ENCODE data around the gene ATXN2L.
A peak's percentile ranks its signal among the peaks of the same experiment; 100 is the strongest.
"Not testable (repeated sequence)": the region's sequence is repeated elsewhere in the genome, so short reads cannot be mapped to it uniquely, and the experiment has no call there.

The ATXN2L gene, protein sequence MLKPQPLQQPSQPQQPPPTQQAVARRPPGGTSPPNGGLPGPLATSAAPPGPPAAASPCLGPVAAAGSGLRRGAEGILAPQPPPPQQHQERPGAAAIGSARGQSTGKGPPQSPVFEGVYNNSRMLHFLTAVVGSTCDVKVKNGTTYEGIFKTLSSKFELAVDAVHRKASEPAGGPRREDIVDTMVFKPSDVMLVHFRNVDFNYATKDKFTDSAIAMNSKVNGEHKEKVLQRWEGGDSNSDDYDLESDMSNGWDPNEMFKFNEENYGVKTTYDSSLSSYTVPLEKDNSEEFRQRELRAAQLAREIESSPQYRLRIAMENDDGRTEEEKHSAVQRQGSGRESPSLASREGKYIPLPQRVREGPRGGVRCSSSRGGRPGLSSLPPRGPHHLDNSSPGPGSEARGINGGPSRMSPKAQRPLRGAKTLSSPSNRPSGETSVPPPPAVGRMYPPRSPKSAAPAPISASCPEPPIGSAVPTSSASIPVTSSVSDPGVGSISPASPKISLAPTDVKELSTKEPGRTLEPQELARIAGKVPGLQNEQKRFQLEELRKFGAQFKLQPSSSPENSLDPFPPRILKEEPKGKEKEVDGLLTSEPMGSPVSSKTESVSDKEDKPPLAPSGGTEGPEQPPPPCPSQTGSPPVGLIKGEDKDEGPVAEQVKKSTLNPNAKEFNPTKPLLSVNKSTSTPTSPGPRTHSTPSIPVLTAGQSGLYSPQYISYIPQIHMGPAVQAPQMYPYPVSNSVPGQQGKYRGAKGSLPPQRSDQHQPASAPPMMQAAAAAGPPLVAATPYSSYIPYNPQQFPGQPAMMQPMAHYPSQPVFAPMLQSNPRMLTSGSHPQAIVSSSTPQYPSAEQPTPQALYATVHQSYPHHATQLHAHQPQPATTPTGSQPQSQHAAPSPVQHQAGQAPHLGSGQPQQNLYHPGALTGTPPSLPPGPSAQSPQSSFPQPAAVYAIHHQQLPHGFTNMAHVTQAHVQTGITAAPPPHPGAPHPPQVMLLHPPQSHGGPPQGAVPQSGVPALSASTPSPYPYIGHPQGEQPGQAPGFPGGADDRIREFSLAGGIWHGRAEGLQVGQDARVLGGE

GRCh38 chr16:28822520-28823290 is at the start of gene ATXN2L:
ATXN2L (plus strand) TSS chr16:28822999; CDS start chr16:28823260, 261 bp downstream.
- DNase-seq: peak; percentile 91

- DNase-seq: not testable (repeated sequence)
Observed at GRCh38 chr16:28781697-28782096, 41.1 kb upstream of the ATXN2L start.

DNA sequence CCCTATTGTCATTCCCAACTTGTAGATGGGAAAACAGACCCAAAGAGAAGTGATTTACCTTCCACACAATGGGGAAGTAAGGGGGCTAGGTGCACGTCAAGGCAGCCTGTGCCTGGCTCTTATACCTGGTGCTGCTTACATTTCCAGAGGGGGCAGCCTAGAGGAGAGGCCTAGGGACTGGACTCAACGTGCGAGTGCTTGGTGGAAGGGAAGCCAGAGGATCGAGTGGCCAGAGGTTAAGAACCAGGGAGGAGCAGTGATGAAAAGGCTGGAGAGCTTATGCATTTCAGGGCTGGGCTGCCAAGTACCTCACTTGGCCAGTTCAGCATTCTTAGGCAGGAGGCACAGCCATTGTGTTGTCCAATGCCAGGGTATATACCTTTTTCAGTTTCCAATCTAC is 40.4 kb upstream of the ATXN2L start:
- not testable (repeated sequence) for DNase-seq

DNA sequence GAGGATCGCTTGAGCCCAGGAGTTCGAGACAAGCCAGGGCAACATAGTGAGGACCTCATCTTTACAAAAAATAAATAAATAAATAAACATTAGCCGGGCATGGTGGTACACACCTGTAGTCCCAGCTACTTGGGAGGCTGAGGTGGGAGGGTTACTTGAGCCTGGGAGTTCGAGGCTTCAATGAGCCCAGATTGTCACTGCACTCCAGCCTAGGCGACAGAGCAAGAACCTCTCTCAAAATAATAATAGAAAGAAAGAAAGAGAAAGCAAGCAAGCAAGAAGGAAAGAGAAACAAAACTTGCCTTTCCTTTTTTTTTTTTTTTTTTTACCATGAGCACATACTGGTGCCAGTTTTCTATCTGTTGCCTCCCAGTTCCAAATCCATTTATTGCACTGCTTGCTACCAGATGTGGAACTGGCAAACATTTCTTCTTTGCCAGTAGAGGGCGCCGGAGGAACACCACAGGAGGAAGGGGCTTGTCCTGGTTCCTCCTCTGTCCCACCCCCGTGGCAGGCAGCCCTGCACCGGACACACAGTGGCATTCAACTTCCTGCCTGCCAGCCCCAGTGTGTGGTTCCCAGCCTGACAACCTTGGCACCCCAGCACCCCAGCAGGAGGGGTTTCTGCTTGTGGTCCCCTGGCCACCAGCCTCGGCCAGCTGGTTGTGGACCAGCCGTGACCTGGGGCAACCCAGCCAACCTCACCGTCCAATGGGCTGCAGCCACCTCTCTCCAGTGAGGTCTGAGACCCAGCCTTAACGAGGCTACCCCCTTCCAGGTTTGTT is 20.4 kb upstream of the ATXN2L start:
- peak; percentile 46 for DNase-seq

DNA sequence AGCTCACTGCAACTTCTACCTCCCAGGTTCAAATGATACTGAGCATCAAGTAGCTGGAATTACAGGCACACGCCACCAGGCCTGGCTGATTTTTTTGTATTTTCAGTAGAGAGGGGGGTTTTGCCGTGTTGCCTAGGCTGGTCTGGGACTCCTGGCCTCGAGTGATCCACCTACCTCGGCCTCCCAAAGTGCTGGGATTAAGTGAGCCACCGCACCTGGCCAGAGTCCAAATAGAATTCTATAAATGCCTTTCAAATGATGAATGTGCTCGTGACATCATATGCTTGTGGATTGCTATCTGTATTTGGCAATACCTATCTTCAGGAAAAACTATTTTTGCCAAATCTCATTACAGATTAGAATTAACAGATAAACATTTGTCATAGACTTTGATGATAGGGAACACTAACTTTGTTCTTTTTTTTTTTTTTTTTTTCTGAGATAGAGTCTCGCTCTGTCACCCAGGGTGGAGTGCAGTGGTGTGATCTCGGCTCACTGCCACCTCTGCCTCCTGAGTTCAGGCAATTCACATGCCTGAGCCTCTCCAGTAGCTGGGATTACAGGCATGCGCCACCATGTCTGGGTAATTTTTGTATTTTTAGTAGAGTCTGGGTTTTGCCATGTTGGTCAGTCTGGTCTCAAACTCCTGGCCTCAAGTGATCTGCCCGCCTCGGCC is 15.2 kb upstream of the ATXN2L start:
- DNase-seq: not testable (repeated sequence)

GRCh38 chr16:28820016-28820415 is 2.8 kb upstream of the ATXN2L start:
- no peak for DNase-seq

DNA sequence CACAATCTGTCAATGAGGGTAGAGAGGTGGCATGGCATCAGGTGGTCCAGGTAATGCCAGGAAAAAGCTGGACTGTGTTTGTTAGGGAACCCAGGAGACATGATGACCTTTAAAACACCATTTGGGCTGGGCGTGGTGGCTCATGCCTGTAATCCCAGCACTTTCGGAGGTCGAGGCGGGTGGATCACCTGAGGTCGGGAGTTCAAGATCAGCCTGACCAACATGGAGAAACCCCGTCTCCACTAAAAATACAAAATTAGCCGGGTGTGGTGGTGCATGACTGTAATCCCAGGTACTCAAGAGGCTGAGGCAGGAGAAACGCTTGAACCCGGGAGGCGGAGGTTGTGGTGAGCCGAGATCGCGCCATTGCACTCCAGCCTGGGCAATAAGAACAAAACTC is 2.3 kb upstream of the ATXN2L start:
- not testable (repeated sequence) for DNase-seq

DNA sequence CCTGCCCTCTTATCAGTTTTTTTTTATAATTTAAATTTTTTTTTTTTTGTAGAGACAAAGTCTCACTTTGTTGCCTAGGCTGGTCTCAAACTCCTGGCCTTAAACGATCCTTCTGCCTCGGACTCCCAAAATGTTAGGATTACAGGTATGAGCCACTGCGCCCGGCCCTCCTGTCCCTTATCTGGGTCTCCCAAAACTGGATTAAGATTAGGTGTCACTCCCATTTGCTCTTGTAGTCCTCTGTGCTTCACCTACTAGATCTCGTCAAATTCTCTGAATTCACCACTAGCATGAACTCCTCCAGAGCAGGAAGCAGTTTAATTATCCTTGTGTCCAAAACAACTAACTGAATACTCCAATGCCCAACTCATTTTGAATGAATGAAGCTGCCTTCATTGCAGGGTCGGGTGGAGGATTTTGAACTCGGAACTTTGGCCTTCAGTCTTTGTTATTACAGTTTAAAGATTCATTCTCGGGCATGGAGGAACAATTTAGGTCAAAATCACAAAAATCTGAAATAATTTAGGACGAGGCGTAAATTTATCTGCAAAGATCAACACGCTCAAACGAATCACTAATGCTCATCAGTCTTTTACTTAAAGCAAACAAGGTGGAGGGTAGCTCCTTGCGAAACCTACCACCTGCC is 802 bp upstream of the ATXN2L start:
- DNase-seq: no peak

GRCh38 chr16:28823291-28823872 is 583 bp downstream of the ATXN2L start:
- DNase-seq: no peak

- peak; percentile 95 for DNase-seq
Observed at GRCh38 chr16:28823873-28824716, 1.3 kb downstream of the ATXN2L start.

GRCh38 chr16:28824717-28824973 is 1.8 kb downstream of the ATXN2L start:
- no peak for DNase-seq

- DNase-seq: no peak
Observed at GRCh38 chr16:28826141-28826540, 3.3 kb downstream of the ATXN2L start.

- DNase-seq: no peak
Observed at GRCh38 chr16:28829747-28830146, 6.9 kb downstream of the ATXN2L start.

DNA sequence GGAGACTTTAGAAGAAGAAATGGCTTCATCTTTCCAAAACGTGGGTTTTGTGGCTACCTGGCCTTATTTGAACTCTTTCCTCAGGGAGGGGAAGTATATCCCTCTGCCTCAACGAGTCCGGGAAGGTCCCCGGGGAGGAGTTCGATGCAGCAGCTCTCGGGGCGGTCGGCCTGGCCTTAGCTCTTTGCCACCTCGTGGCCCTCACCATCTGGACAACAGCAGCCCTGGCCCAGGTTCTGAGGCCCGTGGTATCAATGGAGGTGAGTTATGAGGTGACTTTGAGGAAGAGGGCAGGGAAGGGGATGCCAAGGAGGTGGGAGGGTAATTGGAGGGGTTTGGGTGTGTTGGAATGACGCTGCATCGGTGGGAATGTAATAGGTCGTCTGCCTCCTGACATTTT is 7.7 kb downstream of the ATXN2L start:
- DNase-seq: no peak

- no peak for DNase-seq
Observed at GRCh38 chr16:28834349-28834748, 11.6 kb downstream of the ATXN2L start.

DNA sequence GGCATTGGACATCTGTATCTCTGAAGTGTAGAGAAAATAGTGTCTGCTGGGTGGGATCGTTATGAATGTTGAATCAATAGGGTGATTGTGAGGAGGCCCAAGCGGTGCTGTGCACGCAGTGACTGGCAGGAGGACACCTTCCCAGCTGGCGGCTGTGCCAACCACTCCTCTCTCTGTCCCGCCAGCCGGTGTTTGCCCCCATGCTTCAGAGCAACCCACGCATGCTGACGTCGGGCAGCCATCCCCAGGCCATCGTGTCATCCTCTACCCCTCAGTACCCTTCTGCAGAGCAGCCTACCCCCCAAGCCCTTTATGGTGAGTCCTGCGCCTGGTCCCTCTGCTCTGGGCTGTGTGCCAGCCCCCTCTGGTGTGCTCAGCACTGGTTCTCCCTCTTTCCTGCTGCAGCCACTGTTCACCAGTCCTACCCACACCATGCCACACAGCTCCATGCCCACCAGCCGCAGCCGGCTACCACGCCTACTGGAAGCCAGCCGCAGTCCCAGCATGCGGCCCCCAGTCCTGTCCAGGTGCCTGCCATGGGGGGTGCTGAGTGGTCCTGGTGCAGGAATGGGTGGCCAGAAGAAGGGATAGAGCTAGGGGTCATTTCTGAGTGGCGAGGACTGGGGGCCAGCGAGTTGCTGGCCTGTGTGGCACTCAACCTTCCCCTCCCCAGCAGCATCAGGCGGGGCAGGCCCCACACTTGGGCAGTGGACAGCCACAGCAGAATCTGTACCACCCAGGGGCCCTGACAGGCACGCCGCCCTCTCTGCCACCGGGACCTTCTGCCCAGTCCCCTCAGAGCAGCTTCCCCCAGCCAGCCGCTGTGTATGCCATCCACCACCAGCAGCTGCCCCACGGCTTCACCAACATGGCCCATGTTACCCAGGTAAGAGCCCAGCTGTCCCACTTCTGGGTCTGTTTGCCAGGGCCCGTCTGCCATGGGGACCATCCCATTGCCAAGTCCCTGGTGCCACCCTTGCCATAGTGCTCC is 12.4 kb downstream of the ATXN2L start:
- DNase-seq: no peak

DNA sequence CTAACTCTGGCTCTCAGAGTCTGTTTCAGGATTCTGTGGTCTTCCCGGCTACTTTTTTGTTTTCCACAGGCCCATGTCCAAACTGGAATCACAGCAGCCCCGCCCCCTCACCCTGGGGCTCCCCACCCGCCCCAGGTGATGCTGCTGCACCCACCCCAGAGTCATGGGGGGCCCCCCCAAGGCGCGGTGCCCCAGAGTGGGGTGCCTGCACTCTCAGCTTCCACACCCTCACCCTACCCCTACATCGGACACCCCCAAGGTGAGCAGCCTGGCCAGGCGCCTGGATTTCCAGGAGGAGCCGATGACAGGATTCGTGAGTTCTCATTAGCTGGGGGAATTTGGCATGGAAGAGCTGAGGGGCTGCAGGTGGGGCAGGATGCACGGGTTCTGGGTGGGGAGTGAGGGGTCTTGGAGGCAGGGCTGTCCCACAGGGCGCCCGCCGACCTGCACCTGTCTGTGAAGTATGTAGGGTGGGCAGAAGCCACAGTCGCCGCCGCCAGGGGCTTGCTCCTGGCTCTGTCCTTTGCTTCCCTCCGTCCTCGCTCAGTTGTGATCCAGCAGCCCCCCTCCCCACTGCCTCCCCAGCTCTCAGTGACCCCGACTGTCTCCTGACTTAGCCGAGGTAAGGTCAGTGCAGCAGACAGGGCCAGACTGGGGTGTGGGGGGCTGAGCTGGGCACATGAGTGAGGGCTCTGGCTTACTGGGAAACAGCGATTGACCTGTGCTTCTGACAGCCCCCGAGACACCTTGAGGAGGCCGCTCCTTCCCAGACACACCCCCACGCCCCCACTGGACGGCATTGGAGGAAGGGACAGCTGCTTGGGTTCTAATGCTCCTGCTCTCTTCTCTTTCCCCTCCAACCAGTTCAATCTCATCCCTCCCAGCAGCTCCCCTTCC is 13.3 kb downstream of the ATXN2L start:
- no peak for DNase-seq

GRCh38 chr16:28836761-28837064 is 13.9 kb downstream of the ATXN2L start:
- DNase-seq: no peak

Data from amniotic stem cell (primary cell).